ENCODE measurements around the gene MAP7. TPM values are rescaled to one million over a fixed set of nuclear protein-coding genes. Genes with fewer than 3 reads are reported as not detected.
A peak's percentile ranks its signal among the peaks of the same experiment; 100 is the strongest.
"Not testable (repeated sequence)": the region's sequence is repeated elsewhere in the genome, so short reads cannot be mapped to it uniquely, and the experiment has no call there.

The MAP7 gene
- total RNA-seq, 1 donor = 30.4 TPM

GRCh38 chr6:136318676-136319075 is 231.5 kb downstream of the MAP7 start:
- DNase-seq (ENCODE audit: low read depth in 2 of 3, low spot score in 2 of 3) = no peak

GRCh38 chr6:136317971-136318370 is 232.3 kb downstream of the MAP7 start:
- DNase-seq (ENCODE audit: low read depth in 2 of 3, low spot score in 2 of 3) = no peak

GRCh38 chr6:136317021-136317694 is 233.1 kb downstream of the MAP7 start:
- peak; percentile 42 to 87 (median 67) for DNase-seq (ENCODE audit: low read depth in 2 of 3, low spot score in 2 of 3)

GRCh38 chr6:136315594-136315993 is 234.6 kb downstream of the MAP7 start:
- no peak for DNase-seq (ENCODE audit: low read depth in 2 of 3, low spot score in 2 of 3)

DNA sequence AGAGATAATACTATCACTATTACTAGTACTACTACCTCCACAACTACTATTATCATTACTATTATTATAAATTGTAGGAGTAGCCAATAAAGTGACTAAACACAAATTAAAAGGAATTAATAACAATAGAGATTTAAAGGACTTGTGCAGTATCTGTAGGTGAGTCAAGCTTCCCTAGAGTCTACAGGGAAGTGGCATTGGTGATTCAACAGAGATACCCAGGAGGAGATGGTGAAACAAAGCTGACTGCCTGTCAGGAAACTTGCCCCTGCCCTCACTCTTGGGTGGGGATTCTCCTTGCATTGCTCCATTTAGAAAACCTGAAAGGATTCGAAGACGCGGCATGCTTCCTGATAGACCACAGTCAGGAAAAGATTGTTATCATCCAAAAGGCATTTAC is 237.2 kb downstream of the MAP7 start:
- DNase-seq (ENCODE audit: low read depth in 2 of 3, low spot score in 2 of 3) = no peak

DNA sequence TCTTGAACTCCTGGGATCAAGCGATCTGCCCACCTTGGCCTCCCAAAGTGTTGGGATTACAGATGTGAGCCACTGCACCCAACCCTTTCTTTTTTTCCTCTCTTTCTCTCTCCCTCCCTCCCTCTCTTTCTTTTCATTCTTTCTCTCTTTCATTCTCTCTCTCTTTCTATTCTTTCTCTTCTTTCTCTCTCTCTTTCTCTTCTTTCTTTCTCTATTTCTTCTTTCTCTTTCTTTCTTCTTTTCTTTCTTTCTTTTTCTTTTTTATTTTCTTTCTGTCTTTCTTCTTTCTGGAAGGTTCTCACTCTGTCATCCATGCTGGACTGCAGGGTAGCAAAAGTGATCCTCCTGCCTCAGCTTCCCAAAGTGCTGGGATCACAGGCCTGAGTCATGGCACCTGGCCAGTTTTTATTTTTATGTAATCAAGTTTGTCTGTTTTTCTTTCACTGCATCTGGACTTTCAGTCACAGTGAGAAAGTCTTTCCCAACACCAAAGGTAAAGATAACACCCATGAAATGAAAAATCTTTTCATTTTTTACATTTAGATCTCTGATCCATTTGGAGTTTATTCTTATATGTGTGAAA is 240.4 kb downstream of the MAP7 start:
- DNase-seq (ENCODE audit: low read depth in 2 of 3, low spot score in 2 of 3) = no peak

DNA sequence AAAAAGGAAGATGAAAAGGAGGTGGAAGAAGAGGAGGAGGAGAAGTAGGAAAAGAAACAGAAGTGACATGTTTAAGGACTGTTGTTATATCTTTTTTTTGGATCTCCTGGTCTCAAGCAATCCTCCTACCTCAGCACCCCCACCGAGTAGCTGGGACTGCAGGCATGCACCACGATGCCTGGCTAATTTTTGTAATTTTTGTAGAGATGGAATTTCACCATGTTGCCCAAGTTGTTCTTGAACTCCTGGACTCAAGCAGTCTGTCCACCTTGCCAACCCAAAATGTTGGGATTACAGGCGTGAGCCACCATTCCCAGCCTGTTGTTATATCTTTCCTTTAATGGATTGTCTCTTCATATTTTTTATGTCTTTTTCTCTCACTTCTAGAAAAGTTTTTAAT is 241.1 kb downstream of the MAP7 start:
- no peak for DNase-seq (ENCODE audit: low read depth in 2 of 3, low spot score in 2 of 3)

GRCh38 chr6:136308469-136308868 is 241.8 kb downstream of the MAP7 start:
- DNase-seq (ENCODE audit: low read depth in 2 of 3, low spot score in 2 of 3) = not testable (repeated sequence)

DNA sequence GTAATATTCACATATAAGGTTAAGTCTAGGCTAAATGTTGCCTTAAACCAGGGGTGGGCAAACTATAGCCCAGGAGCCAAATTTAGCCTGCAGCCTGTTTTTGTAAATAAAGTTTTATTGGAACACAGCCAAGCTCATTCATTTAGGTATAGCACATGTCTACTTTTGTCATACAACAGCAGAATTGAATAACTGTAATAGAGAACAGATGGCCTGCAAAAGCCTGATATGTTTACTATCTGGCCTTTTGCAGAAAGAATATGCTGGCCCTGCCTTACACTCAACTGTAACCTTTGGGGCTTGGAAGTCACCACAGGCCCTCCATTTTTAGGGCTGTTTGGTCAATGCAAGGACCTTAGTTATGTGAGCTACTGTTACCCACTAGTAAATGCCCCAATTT is 242.9 kb downstream of the MAP7 start:
- DNase-seq (ENCODE audit: low read depth in 2 of 3, low spot score in 2 of 3) = no peak

- DNase-seq (ENCODE audit: low read depth in 2 of 3, low spot score in 2 of 3) = no peak
Measured at GRCh38 chr6:136306466-136306865, 243.8 kb downstream of the MAP7 start.

- DNase-seq (ENCODE audit: low read depth in 2 of 3, low spot score in 2 of 3) = no peak
Measured at GRCh38 chr6:136304410-136304809, 245.8 kb downstream of the MAP7 start.

- no peak for DNase-seq (ENCODE audit: low read depth in 2 of 3, low spot score in 2 of 3)
Measured at GRCh38 chr6:136303516-136303915, 246.7 kb downstream of the MAP7 start.

- DNase-seq (ENCODE audit: low read depth in 2 of 3, low spot score in 2 of 3) = no peak
Measured at GRCh38 chr6:136294621-136295020, 255.6 kb downstream of the MAP7 start.

Small RNA genes within 50 kb of the gene (small RNA-seq; reads per million reads assigned to genes)
- gene AL023284.1 (not detected), gene NDUFS5P1 (not detected)

Other genes starting within 250 kb of the MAP7 start
- gene MAP3K5, start 242.1 kb upstream of the MAP7 start, total RNA-seq = 29.9 TPM